Naive B cell (primary cell): ENCODE measurements around the gene KCNG2. TPM values are rescaled to one million over a fixed set of nuclear protein-coding genes. Genes with fewer than 3 reads are reported as not detected.
A peak's percentile ranks its signal among the peaks of the same experiment; 100 is the strongest.

Experiments used
- ATAC-seq, 2 donors: fragments of 150-1000 bp; cut with Tn5 transposase; 2 replicates each; pipeline ENCODE4 v1.10.0; 2021; ENCODE audit warnings: low read depth in 2 of 2, mild to moderate bottlenecking in 2 of 2, moderate library complexity in 2 of 2
- DNase-seq: peaks from one replicate; pipeline ENCODE4 v3.0.0; 2022
- H3K27ac Mint-ChIP-seq, 6 donors: one replicate each; pipeline ENCODE4 v1.8.0; 2020 to 2022; ENCODE audit warnings: mild to moderate bottlenecking in 6 of 6, mixed read lengths in 6 of 6, moderate library complexity in 5 of 6, inconsistent platforms in 2 of 6
- H3K27me3 Mint-ChIP-seq, 3 donors: one replicate each; pipeline ENCODE4 v1.8.0; 2021 to 2022; ENCODE audit warnings: mixed read lengths in 3 of 3, mild to moderate bottlenecking in 1 of 3
- H3K36me3 Mint-ChIP-seq, 2 donors: one replicate each; pipeline ENCODE4 v1.8.0; 2020 to 2022; ENCODE audit warnings: mixed read lengths in 2 of 2, inconsistent platforms in 1 of 2, mild to moderate bottlenecking in 1 of 2
- H3K4me1 Mint-ChIP-seq, 3 donors: one replicate each; pipeline ENCODE4 v1.8.0; 2020 to 2022; ENCODE audit warnings: mixed read lengths in 3 of 3, inconsistent platforms in 1 of 3, mild to moderate bottlenecking in 1 of 3, moderate library complexity in 1 of 3
- H3K4me3 Mint-ChIP-seq, 8 donors: one replicate each; pipeline ENCODE4 v1.8.0; 2020 to 2022; ENCODE audit warnings: mild to moderate bottlenecking in 8 of 8, mixed read lengths in 8 of 8, moderate library complexity in 8 of 8, inconsistent platforms in 2 of 8
- H3K9me3 Mint-ChIP-seq, 7 donors: one replicate each; pipeline ENCODE4 v1.8.0; 2020 to 2022; ENCODE audit warnings: mixed read lengths in 7 of 7, mild to moderate bottlenecking in 5 of 7, inconsistent platforms in 2 of 7, moderate library complexity in 1 of 7
- polyA plus RNA-seq, 6 donors: library from polyadenylated mRNA; unstranded; fragments of 300-500 nt; fragmentation: Illumina TruSeq; gene quantifications; one replicate each; pipeline ENCODE4 v1.2.3, GENCODE V29; 2021; ENCODE audit warnings: low read depth in 6 of 6

Gene KCNG2
- polyA plus RNA-seq, 6 donors from 2014 or later = not detected

DNA sequence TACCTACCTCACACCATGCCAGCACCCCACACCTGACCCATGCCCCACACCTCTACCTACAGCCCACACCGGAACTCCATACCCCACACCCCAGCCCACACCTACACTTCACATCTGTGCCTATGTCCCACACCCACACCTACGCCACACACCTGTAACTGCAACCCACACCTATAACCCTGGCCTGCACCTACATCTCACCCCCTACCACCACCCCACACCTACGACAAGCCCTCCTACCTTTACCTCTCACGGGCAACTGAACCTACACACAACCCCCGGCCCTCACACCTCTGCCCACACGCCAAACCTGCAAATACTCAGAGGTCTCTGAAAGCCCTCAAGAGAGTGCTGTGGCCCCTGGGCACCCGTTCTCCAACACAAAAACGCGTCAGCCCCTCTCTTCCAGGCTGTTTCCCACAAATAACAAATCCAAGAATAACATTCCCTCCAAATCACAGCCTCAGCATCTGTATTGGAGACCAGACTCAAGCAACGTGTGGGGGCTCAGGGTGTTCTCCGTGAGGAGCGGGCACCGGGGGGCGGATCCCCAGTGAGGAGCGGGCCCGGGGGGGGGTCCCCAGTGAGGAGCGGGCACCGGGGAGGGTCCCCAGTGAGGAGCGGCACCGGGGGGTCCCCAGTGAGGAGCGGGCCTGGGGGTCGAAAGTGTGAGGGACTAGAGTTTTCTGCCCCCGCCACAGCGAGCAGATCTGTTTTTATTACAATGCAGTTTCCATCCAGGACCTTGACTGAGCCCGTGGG is 120.3 kb downstream of the KCNG2 start:
- peaks cover 20 to 30% (median 30%) of the 10 kb centered on the region in 3 donors for H3K4me1 Mint-ChIP-seq
- H3K36me3 Mint-ChIP-seq = peaks cover 6 to 51% of the 10 kb centered on the region in 2 donors
- H3K27me3 Mint-ChIP-seq = no peaks in the 10 kb centered on the region
- ATAC-seq (no peak), DNase-seq (no peak)
- peak overlapping the region in 1 of 8 donors; percentile 59 for H3K4me3 Mint-ChIP-seq
- peaks cover 0 to 3% (median 0%) of the 10 kb centered on the region in 7 donors for H3K9me3 Mint-ChIP-seq
- peak overlapping the region in 1 of 6 donors; percentile 75 for H3K27ac Mint-ChIP-seq

GRCh38 chr18:79918615-79919011 is 120.9 kb downstream of the KCNG2 start:
- H3K4me3 Mint-ChIP-seq = no peak overlapping the region
- no peaks in the 10 kb centered on the region for H3K27me3 Mint-ChIP-seq
- H3K36me3 Mint-ChIP-seq = peaks cover 5 to 50% of the 10 kb centered on the region in 2 donors
- H3K27ac Mint-ChIP-seq = no peak overlapping the region
- DNase-seq (no peak), ATAC-seq (no peak)
- H3K9me3 Mint-ChIP-seq = peaks cover 0 to 3% (median 0%) of the 10 kb centered on the region in 7 donors
- peaks cover 14 to 24% (median 24%) of the 10 kb centered on the region in 3 donors for H3K4me1 Mint-ChIP-seq

- Mint-ChIP-seq H3K27me3 (no peaks in the 10 kb centered on the region), H3K4me3 (no peak overlapping the region), H3K36me3 (peaks cover 9 to 53% of the 10 kb centered on the region in 2 donors), H3K9me3 (peaks cover 0 to 3% (median 0%) of the 10 kb centered on the region in 7 donors), H3K27ac (no peak overlapping the region), H3K4me1 (peaks cover 10 to 25% (median 21%) of the 10 kb centered on the region in 3 donors)
- DNase-seq = no peak
- ATAC-seq = no peak
Observed at GRCh38 chr18:79919089-79919488, 121.4 kb downstream of the KCNG2 start.

GRCh38 chr18:79921984-79922965 is 124.5 kb downstream of the KCNG2 start:
- peaks cover 0 to 3% (median 0%) of the 10 kb centered on the region in 7 donors for H3K9me3 Mint-ChIP-seq
- H3K4me1 Mint-ChIP-seq = peaks cover 0 to 21% (median 7%) of the 10 kb centered on the region in 3 donors
- ATAC-seq = peak in 1 of 2 donors; percentile 43
- no peaks in the 10 kb centered on the region for H3K27me3 Mint-ChIP-seq
- peaks cover 11 to 32% of the 10 kb centered on the region in 2 donors for H3K36me3 Mint-ChIP-seq
- H3K27ac Mint-ChIP-seq = peak overlapping the region in 2 of 6 donors; percentile 52 to 59
- no peak overlapping the region for H3K4me3 Mint-ChIP-seq
- DNase-seq = no peak

DNA sequence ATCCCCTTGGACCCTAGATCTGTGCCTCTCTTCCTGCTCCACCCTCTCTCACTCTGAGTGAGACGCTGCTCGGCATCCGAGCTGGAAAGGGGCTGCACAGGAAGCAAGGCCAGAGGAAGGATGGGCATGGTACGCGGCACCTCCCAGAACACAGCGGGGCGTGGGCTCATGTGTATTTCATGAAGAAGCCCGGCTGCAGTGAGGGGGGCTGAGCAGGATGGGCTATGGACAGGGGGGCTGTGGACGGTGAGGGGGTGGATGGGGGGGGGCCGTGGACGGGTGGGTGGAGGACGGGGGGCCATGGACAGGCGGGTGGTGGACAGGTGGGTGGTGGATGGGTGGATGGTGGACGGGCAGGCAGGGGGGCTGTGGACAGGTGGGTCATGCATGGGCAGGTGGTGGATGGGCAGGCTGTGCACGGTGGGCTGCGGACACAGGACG is 125.3 kb downstream of the KCNG2 start:
- Mint-ChIP-seq H3K27ac (peak overlapping the region in 1 of 6 donors; percentile 45), H3K4me1 (peaks cover 0 to 23% (median 7%) of the 10 kb centered on the region in 3 donors), H3K27me3 (no peaks in the 10 kb centered on the region), H3K4me3 (no peak overlapping the region), H3K36me3 (peaks cover 11 to 32% of the 10 kb centered on the region in 2 donors), H3K9me3 (peaks cover 0 to 2% (median 0%) of the 10 kb centered on the region in 7 donors)
- no peak for ATAC-seq
- no peak for DNase-seq

GRCh38 chr18:79923896-79924585 is 126.3 kb downstream of the KCNG2 start:
- peak overlapping the region in 4 of 6 donors; percentile 26 to 85 (median 62) for H3K27ac Mint-ChIP-seq

DNA sequence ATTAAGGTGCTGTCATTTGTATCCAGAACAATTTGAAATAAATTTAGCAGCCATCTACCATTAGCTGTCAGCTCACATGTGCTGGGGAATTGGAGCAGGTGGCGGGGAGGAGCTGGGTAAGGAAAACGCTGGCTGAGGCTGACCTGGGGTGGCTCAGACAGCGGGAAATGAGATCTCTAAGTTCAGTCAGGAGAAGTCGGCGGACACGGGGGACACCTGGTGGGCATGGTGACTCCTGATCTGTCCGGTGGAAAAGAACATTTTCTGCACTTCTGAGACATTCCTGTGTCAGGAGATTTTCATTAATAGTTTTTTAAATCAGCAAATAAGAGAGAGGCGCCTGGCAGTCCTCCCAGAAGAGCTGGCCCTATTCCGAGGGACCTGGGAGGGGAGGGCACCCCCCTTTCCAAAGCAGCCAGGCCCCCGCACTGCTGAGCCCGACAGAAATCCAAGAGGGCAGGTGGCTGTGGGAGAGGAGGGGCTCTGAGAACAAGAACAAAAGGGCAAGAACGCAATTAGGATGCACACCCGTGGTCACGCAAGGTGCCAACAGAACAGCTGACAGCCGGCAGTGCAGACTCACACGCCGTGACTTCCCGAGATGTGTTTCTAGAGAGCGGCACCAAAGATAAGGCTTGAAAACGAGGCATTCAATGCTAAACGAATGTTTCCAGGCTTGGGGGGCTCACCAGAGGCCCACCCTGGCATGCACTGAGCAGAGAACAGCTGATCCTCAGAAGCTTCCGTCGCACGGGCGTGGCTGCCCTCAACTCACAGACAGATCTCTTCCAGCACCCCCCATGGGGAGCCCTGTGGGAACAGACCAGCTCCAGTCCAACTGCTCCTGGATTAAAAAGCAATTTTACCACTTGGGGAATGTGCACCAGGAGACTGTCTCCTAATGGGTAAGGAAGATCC is 127.3 kb downstream of the KCNG2 start:
- peak overlapping the region in 1 of 8 donors; percentile 23 for H3K4me3 Mint-ChIP-seq
- DNase-seq (no peak), ATAC-seq (no peak)
- no peaks in the 10 kb centered on the region for H3K27me3 Mint-ChIP-seq
- peaks cover 23 to 44% of the 10 kb centered on the region in 2 donors for H3K36me3 Mint-ChIP-seq
- peak overlapping the region in 3 of 6 donors; percentile 60 to 76 (median 69) for H3K27ac Mint-ChIP-seq
- peaks cover 7 to 33% (median 10%) of the 10 kb centered on the region in 3 donors for H3K4me1 Mint-ChIP-seq
- H3K9me3 Mint-ChIP-seq = peaks cover 11 to 19% (median 13%) of the 10 kb centered on the region in 7 donors

More at GRCh38 chr18:79923896-79924585, 126.3 kb downstream of the KCNG2 start:
- Mint-ChIP-seq H3K9me3 (peaks cover 2 to 11% (median 5%) of the 10 kb centered on the region in 7 donors), H3K36me3 (peaks cover 15 to 38% of the 10 kb centered on the region in 2 donors), H3K27me3 (no peaks in the 10 kb centered on the region), H3K4me3 (peak overlapping the region in 2 of 8 donors; percentile 27 to 32), H3K4me1 (peaks cover 7 to 31% (median 8%) of the 10 kb centered on the region in 3 donors)
- ATAC-seq (no peak), DNase-seq (no peak)

DNA sequence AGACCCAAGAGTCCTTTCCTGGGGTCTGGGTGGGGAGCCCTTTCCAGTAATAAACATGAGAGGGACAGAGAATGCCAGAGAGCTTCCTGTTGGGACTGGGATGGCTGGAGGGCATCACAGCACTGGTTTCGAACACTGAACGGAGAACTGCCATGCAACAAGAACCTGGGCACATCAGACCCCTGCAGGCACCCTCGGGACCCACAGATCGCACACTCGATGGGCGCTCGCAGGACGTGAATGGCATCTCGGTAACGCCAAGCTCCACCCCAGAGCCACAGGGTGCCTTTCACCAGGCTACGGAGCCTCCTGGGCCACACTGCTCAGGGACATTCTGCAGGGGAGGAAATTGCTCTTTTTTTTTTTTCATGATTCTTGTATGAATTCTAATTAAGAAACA is 128.6 kb downstream of the KCNG2 start:
- Mint-ChIP-seq H3K27ac (peak overlapping the region in 3 of 6 donors; percentile 43 to 90 (median 54)), H3K27me3 (no peaks in the 10 kb centered on the region), H3K4me1 (peaks cover 7 to 33% (median 10%) of the 10 kb centered on the region in 3 donors), H3K9me3 (peaks cover 12 to 27% (median 19%) of the 10 kb centered on the region in 7 donors), H3K36me3 (peaks cover 29 to 51% of the 10 kb centered on the region in 2 donors), H3K4me3 (no peak overlapping the region)
- DNase-seq (no peak), ATAC-seq (no peak)

DNA sequence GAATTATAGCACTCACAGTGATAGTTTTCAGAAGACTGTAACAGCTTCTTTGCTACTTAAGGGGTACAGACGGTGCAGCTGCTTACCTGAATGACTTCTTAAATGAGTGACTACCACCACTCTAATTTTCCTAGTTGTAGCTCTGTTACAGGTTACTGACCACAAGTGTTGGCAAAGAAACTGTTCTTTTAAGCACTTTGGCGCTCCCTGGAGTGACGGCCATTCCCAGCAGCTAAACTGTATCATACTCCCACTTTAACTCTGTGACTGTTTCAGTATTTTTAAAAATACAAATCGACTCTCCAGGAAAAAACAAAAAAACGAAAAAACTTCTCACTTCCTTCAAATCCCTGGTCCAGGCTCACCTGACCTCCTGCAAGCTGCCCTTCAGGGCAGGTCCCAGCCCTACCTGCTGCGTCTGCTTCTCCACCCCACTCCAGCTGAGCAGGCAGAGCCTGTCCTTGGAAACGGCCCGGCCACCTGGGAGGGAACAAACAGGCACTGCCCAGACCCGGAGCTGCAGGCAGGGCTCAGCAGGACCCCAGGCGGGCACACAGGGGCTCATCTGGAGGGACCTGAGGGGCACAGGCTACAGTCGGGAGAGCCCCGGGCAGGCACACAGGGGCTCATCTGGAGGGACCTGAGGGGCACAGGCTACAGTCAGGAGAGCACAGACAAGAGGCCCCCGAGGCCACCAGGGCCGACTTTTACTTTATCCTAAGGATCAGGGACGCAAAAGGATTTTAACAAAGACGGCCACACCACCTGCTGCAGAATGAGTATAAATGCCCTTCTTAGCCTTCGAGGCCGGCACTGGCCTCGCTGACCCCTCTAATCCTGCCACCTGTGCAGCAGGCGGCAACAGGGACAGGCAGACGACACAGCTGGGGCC is 129.2 kb downstream of the KCNG2 start:
- H3K9me3 Mint-ChIP-seq = peaks cover 12 to 31% (median 22%) of the 10 kb centered on the region in 7 donors
- H3K27me3 Mint-ChIP-seq = no peaks in the 10 kb centered on the region
- H3K27ac Mint-ChIP-seq = peak overlapping the region in 2 of 6 donors; percentile 11 to 82
- ATAC-seq = no peak
- peaks cover 7 to 32% (median 10%) of the 10 kb centered on the region in 3 donors for H3K4me1 Mint-ChIP-seq
- no peak overlapping the region for H3K4me3 Mint-ChIP-seq
- H3K36me3 Mint-ChIP-seq = peaks cover 33 to 53% of the 10 kb centered on the region in 2 donors
- DNase-seq = no peak

DNA sequence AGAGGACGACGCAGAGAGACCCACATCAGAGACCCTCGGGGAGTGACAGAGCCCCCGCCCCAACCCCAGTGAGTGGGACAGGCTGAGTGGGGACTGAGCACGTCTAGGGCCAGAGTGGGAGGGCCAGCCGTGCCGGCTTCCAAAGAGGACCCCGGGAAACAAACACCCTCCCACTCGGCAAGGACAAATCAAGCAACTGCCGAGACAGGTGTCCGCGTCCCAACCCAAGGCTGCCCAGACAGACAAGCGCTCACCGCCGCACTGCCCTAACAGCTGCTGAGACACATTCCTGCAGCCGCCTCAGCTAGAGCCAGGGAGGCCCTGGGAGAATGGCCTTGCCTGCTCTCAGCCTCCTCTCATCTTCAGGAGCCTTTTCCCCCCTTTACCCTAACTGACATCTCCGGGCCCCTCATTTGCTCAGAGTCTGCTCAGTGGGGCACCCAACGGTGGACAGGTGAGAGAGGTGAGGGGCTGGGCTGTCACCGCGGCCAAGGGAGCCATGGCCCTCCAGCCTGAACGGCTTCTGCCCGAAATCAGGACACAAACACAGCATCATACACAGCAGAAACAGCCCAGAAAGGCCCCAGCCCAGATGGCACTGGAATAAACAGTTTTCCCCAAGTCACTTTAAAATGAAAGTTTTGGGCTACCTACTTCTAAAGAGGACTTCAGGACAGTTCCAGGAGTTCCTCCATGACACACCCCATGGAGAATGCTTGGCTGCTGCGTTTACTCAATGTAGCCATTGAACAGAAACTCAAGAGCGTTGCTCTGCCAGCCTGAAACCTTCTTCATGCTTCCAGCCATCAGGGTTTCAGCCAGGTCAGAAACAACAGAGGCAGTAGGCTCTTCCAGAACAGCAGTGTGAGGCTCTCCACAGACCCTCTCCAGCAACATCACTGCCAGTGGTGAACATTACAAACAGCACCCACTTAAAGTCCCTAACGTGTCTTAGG is 130.1 kb downstream of the KCNG2 start:
- H3K36me3 Mint-ChIP-seq = peaks cover 42 to 54% of the 10 kb centered on the region in 2 donors
- H3K9me3 Mint-ChIP-seq = peaks cover 17 to 40% (median 31%) of the 10 kb centered on the region in 7 donors
- DNase-seq (no peak), ATAC-seq (no peak)
- H3K27me3 Mint-ChIP-seq = no peaks in the 10 kb centered on the region
- no peak overlapping the region for H3K4me3 Mint-ChIP-seq
- peak overlapping the region in 3 of 6 donors; percentile 11 to 86 (median 82) for H3K27ac Mint-ChIP-seq
- peaks cover 7 to 28% (median 10%) of the 10 kb centered on the region in 3 donors for H3K4me1 Mint-ChIP-seq
